SHP77 (cell line): ENCODE measurements around the gene DIAPH3.

ENCODE experiments used
- DNase-seq, 2 experiments: peaks; one replicate each; lab custom pipeline; 2025; lab: John Stamatoyannopoulos, UW

DIAPH3 gene

GRCh38 chr13:59672445-59672844 lies 491.3 kb downstream of the DIAPH3 start:
- DNase-seq = no peak

- DNase-seq = no peak
Measured at GRCh38 chr13:59671881-59672280, 491.8 kb downstream of the DIAPH3 start.

- no peak for DNase-seq
Measured at GRCh38 chr13:59666504-59666903, 497.2 kb downstream of the DIAPH3 start.

GRCh38 chr13:59665732-59666131 lies 498.0 kb downstream of the DIAPH3 start:
- no peak for DNase-seq

- DNase-seq = no peak
Measured at GRCh38 chr13:59665184-59665583, 498.5 kb downstream of the DIAPH3 start.

GRCh38 chr13:59664586-59664985 lies 499.1 kb downstream of the DIAPH3 start:
- no peak for DNase-seq

GRCh38 chr13:59663707-59664106 lies 500.0 kb downstream of the DIAPH3 start:
- DNase-seq = no peak

- no peak for DNase-seq
Measured at GRCh38 chr13:59660582-59660981, 503.1 kb downstream of the DIAPH3 start.

GRCh38 chr13:59659981-59660380 lies 503.7 kb downstream of the DIAPH3 start:
- DNase-seq = no peak

GRCh38 chr13:59658738-59659330 lies 504.9 kb downstream of the DIAPH3 start:
- DNase-seq = no peak

- DNase-seq = no peak
Measured at GRCh38 chr13:59658027-59658737, 505.5 kb downstream of the DIAPH3 start.

GRCh38 chr13:59653916-59654315 lies 509.8 kb downstream of the DIAPH3 start:
- DNase-seq = no peak

- DNase-seq = no peak
Measured at GRCh38 chr13:59651479-59651878, 512.2 kb downstream of the DIAPH3 start.

GRCh38 chr13:59643906-59644626 lies 519.7 kb downstream of the DIAPH3 start:
- DNase-seq = no peak

GRCh38 chr13:59643364-59643841 lies 520.3 kb downstream of the DIAPH3 start:
- no peak for DNase-seq

GRCh38 chr13:59641817-59642216 lies 521.9 kb downstream of the DIAPH3 start:
- DNase-seq = no peak

- DNase-seq = no peak
Measured at GRCh38 chr13:59641261-59641660, 522.5 kb downstream of the DIAPH3 start.

GRCh38 chr13:59638404-59638803 lies 525.3 kb downstream of the DIAPH3 start:
- DNase-seq = no peak

GRCh38 chr13:59635589-59635988 lies 528.1 kb downstream of the DIAPH3 start:
- no peak for DNase-seq

- no peak for DNase-seq
Measured at GRCh38 chr13:59633290-59633689, 530.4 kb downstream of the DIAPH3 start.

GRCh38 chr13:59631271-59631670 lies 532.5 kb downstream of the DIAPH3 start:
- DNase-seq = no peak

GRCh38 chr13:59625111-59625510 lies 538.6 kb downstream of the DIAPH3 start:
- DNase-seq = no peak
